HG02973 (cell line): ENCODE data around the gene SFMBT1.

ENCODE experiments used
- ATAC-seq: cut with Tn5 transposase; IDR thresholded peaks from one replicate; pipeline ENCODE4 v1.9.1; 2021; ENCODE audit warnings: moderate library complexity; ENCODE audit not compliant: unreplicated experiment

Gene SFMBT1

DNA sequence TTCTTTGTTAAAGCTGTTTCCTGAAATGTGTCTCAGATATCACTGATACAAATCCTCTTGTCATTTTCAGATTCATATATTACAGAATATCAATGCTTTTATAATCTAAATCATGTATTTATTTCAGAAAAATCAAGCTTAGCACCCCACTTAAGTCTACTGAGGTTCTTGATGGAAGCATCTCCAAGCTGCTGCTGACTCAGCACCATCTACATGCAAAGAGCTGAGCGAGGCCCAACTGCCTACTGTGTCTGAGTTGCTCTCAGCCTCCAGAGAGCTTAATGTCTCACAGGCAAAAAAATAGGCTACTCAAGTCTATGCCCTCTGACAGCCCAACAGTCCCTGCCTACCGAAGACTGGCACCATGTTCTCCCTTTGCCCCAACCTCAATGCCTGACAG lies 119.3 kb downstream of the SFMBT1 start:
- no peak for ATAC-seq

DNA sequence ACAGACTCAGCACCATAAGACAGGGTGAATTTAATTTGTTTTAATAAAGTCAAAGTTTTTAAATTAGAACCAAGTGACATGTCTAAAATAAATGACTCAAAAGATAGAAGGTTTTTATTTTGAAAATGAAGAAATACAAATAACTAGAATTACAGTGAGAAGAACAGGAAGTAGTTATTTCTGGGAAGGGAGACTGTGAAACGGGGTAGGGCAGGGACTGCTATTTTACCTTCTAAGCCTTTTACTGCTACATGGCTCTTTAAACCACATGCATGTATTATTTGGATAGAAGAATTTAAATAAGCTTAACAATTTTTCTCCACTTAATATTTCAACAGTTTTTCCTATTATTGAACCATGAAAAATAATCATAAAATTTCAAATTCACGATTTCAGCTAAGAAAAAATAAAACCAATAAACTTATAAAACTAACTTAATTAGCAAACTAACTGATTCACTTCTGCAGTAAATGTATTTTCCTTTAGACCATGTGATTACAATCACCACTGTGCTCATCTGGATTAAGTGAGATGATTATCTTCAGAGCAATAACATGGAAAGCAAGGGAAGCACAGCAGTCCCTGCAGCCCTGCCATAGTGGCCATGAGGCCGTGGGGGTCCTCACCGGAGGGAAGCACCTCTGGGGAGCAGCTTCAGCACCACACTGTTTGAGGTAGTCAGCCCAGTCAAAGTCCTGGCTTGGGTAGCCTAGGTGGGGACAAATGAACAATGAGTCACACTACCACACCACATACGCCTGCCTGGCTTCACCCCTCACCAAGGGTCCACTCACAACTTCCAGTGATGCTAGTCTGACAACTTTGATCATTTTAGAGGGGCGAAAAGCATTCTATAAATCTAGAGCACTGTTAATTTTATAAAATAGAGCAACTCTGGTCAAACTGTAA lies 120.2 kb downstream of the SFMBT1 start:
- no peak for ATAC-seq

- ATAC-seq, result no peak
Measured at GRCh38 chr3:52923963-52924362, 121.9 kb downstream of the SFMBT1 start.

DNA sequence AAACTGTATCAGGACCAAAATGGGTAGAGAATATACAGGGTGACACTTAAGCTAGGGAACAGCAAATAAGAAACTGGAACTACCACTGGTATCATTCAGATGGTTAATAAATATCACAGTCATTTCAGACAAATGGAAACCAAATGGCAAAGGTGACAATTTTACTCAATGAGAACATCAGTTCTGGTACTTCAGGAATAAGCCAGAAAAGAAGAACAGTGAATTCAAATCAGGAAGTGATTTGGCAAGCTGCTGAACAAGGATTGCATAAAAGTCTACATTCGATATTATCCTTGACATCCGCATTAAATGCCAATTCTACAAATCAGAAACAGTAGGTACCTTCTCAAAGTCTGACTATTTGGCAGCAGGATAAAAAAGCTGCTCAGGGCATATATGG lies 125.0 kb downstream of the SFMBT1 start:
- no peak for ATAC-seq

DNA sequence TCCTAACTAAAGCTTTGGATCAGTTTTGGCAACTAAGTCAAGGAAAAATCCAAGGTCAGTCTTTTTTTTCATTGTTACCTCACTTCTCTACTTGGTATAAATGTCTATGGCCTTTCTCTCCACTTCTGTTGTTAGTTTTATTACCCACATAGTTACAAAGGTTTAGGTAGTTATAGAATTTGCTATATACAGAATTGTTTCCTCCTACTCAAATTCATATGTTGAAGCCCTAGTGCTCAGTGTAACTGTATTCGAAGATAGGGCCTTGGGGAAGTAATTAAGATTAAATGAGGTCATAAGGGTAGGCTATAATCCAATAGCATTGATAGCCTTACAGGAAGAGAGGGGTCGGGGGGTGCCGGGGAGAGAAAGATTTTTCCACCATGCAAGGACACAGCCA lies 128.8 kb downstream of the SFMBT1 start:
- no peak for ATAC-seq

- no peak for ATAC-seq
Measured at GRCh38 chr3:52915294-52915693, 130.6 kb downstream of the SFMBT1 start.

GRCh38 chr3:52912885-52913731 lies 132.8 kb downstream of the SFMBT1 start:
- no peak for ATAC-seq

GRCh38 chr3:52910823-52911222 lies 135.1 kb downstream of the SFMBT1 start:
- ATAC-seq, result no peak

- no peak for ATAC-seq
Measured at GRCh38 chr3:52907497-52907896, 138.4 kb downstream of the SFMBT1 start.

DNA sequence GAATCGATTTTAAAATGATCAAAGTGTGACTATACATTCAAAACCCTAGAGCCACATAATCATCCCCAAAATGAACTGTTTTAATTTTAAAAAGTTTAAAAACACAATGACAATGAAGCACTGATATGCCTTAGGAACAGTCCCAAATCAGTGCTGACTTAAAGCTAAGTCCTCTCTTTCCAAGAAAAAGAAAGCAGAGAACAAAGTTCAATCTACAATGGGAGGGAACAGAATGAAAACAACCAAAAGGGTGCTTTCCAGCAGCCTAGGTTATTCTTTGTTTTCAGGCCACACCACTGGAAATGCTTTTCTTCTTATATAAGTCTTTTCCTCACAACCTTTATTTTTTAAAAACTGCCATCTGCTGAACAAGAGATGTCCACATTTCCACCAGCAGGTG lies 141.3 kb downstream of the SFMBT1 start:
- no peak for ATAC-seq

GRCh38 chr3:52904000-52904399 lies 141.9 kb downstream of the SFMBT1 start:
- ATAC-seq, result no peak

GRCh38 chr3:52897130-52898122 lies 148.4 kb downstream of the SFMBT1 start, which contains the start of gene STIMATE:
STIMATE (minus strand) TSS chr3:52897548; CDS start chr3:52897450, 98 bp downstream.
- peak; percentile 82 for ATAC-seq

DNA sequence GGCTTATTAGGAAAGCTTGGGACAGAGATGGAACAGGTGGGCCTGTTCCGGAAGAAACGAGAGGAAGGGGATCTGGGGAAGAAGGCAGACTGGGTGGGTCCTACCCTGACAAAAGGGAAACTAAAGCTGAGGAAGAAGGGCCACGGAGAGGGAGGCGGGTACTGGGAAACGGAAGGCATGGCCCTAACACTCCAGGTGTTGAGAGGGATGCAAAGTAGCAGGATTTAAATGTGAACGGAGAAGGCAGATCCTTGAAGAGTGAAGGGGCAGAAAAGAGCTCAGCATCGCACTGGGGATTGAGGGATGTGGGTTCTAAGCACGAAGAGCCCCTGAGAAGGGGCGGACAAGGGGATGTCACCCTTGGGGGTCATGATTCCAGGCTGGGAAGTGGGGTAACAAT lies 149.3 kb downstream of the SFMBT1 start:
- no peak for ATAC-seq

DNA sequence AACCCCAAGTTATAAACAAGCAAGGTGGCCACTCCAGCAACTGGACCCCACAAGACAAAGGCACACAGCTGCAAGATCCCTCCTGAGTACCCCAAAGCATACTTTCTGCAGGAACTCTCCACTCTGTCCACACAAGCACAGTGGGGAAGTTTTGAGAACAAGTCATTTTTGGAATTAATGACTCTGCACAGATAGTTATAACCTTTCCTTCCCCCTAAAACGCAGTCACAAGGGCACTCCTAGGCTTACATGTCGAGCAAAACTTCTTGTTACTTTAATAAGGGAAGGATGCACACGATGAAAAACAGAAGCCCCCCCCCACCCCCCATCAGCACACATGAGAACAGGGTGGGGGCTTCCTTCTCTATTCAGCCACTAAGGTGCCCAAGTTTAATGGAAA lies 149.7 kb downstream of the SFMBT1 start:
- no peak for ATAC-seq

- no peak for ATAC-seq
Measured at GRCh38 chr3:52895418-52895817, 150.5 kb downstream of the SFMBT1 start.

DNA sequence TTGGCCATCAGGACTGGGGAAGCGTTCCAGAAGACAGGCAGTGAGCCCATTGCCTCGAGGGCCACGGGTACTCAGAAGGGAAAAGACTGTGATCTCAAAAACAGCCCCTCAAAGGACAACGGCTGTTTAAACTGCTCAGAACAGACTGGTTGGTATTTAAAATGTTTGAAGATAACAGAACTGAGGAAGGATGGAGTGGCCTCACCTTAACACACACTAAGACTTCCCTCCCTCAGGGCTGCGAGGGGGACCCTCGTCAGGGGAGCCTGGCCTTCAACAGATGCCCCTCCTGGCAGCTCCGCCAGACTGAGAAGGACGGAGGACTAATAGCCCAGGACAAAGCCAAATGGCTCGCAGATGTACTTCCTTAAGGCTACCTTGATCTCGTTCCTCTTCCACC lies 151.1 kb downstream of the SFMBT1 start:
- ATAC-seq, result no peak

GRCh38 chr3:52893723-52894122 lies 152.2 kb downstream of the SFMBT1 start:
- ATAC-seq, result no peak

DNA sequence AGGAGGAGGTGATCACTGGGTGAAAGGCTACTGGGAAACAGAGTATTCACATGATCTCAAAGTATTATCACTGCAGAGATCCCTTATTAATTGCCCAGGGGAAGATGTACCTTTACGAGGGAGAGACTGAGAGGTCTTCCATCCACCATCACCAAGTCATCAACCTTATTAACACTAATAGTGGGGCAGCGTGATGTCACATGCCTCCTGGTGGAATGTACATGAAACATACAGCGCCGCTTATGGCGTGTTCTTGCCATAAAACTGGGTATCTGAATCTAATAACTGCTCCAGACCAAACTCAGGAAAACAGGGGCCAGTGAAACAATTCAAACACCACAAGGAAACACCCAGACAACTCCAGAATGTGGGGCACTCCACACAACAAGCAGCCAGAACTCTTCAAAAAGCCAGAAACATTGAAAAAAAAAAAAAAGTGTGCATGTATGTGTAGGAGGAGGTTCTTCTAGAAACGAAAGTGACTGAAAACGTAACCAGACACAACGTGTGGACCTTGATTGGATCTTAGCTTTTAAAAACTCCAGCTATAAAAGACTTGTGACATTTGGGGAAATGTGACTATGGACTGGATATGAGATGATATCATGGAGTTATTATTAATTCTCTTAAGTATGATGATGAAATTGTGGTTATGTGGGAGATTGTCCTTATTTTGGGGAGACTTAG lies 153.1 kb downstream of the SFMBT1 start:
- peak; percentile 25 for ATAC-seq

- ATAC-seq, result no peak
Measured at GRCh38 chr3:52892290-52892624, 153.6 kb downstream of the SFMBT1 start.

DNA sequence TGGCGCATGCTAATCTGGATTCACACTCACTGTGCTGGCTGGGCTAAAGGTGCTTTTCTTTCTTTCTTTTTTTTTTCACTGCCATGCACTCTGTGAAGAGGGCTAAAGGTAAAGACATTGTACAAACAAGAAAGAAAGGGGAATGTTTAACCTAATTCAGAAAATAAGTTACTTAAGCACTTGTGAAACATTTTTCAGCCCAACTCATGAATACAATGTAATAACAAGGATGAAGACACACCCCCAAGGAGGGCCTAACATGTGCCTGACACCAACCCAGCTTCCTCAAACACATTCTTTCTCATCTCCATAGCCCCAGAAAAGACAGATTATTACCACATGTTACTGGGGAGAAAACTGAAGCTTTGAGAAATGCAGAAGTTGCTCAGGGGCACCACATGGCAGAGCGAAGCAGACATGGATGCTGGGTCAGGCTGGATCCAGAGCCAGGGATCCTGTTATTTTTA lies 154.2 kb downstream of the SFMBT1 start:
- ATAC-seq, result no peak
